Thoracic aorta (tissue), 2 donors: ENCODE measurements around the gene DLGAP1. TPM values are rescaled to one million over a fixed set of nuclear protein-coding genes. Genes with fewer than 3 reads are reported as not detected.

Experiments used
- ATAC-seq: fragments of 150-250 bp; one replicate; pipeline ENCODE4 v1.8.0; 2017; ENCODE audit warnings: low read depth; ENCODE audit not compliant: insufficient number of reproducible peaks, low FRiP score
- DNase-seq: peaks from one replicate; pipeline ENCODE4 v3.0.0-alpha.2; 2020; ENCODE audit warnings: low spot score
- H3K27ac ChIP-seq, 2 donors: fragments of 200-600 bp; sonication (generic); 1 replicate in 1 of 2; 2 replicates in 1 of 2; pipeline ENCODE4 v1.5.1; 2016; ENCODE audit warnings: mild to moderate bottlenecking in 2 of 2, moderate library complexity in 2 of 2
- H3K27me3 ChIP-seq: fragments of 200-600 bp; sonication (generic); replicated peaks from 2 replicates; pipeline ENCODE4 v1.6.0; 2016; ENCODE audit warnings: mild to moderate bottlenecking; ENCODE audit not compliant: insufficient read depth
- H3K36me3 ChIP-seq: fragments of 200-600 bp; sonication (generic); one replicate; pipeline ENCODE4 v1.5.1; 2016
- H3K4me1 ChIP-seq, 2 donors: fragments of 200-600 bp; sonication (generic); 1 replicate in 1 of 2; 2 replicates in 1 of 2; pipeline versions ENCODE4 v1.5.1 to v1.6.0; 2016; ENCODE audit warnings: low read depth in 2 of 2, mild to moderate bottlenecking in 1 of 2; ENCODE audit not compliant: control insufficient read depth in 1 of 2
- H3K4me3 ChIP-seq: fragments of 200-600 bp; sonication (generic); 2 replicates; pipeline ENCODE4 v1.5.1; 2016; ENCODE audit warnings: mild to moderate bottlenecking
- H3K9me3 ChIP-seq: fragments of 200-600 bp; sonication (generic); 2 replicates; pipeline ENCODE4 v1.5.1; 2016
- CTCF ChIP-seq: fragments of 200-600 bp; sonication (generic); IDR thresholded peaks from one replicate; pipeline ENCODE4 v1.5.1; 2019; ENCODE audit warnings: antibody characterized with exemption
- total RNA-seq, 2 donors: library from RNA; depleted of rRNA; stranded (reverse); fragments of >200 nt; gene quantifications; one replicate each; pipeline versions ENCODE4 v1.1.0 to v1.2.3, GENCODE V29; 2016

DLGAP1 gene
- total RNA-seq, 2 donors from 2014 or later = 7.3 to 19.0 TPM

GRCh38 chr18:3798032-3798431 is 657.1 kb downstream of the DLGAP1 start:
- DNase-seq (no peak), ATAC-seq (no peak)
- Histone ChIP-seq H3K9me3 (no peaks in the 10 kb centered on the region), H3K4me1 (no peaks in the 10 kb centered on the region), H3K36me3 (no peaks in the 10 kb centered on the region), H3K4me3 (no peak overlapping the region), H3K27ac (no peak overlapping the region), H3K27me3 (no peaks in the 10 kb centered on the region)
- no peak for TF ChIP-seq CTCF

GRCh38 chr18:3796434-3796833 is 658.7 kb downstream of the DLGAP1 start:
- Histone ChIP-seq H3K27me3 (no peaks in the 10 kb centered on the region), H3K4me3 (no peak overlapping the region), H3K27ac (no peak overlapping the region), H3K4me1 (no peaks in the 10 kb centered on the region), H3K9me3 (no peaks in the 10 kb centered on the region), H3K36me3 (no peaks in the 10 kb centered on the region)
- no peak for TF ChIP-seq CTCF
- DNase-seq = no peak
- ATAC-seq = no peak

GRCh38 chr18:3794537-3795348 is 660.4 kb downstream of the DLGAP1 start:
- no peak for ATAC-seq
- Histone ChIP-seq H3K4me3 (no peak overlapping the region), H3K36me3 (no peaks in the 10 kb centered on the region), H3K4me1 (no peaks in the 10 kb centered on the region), H3K27me3 (no peaks in the 10 kb centered on the region), H3K9me3 (no peaks in the 10 kb centered on the region), H3K27ac (no peak overlapping the region)
- TF ChIP-seq CTCF = no peak
- no peak for DNase-seq

- ATAC-seq (no peak), DNase-seq (no peak)
- TF ChIP-seq CTCF = no peak
- H3K4me1 ChIP-seq = no peaks in the 10 kb centered on the region
- H3K36me3 ChIP-seq = no peaks in the 10 kb centered on the region
- H3K27me3 ChIP-seq = no peaks in the 10 kb centered on the region
- no peak overlapping the region for H3K4me3 ChIP-seq
- no peaks in the 10 kb centered on the region for H3K9me3 ChIP-seq
- no peak overlapping the region for H3K27ac ChIP-seq
These were observed 661.6 kb downstream of the DLGAP1 start for GRCh38 chr18:3793545-3793944.

- no peak for ATAC-seq
These were observed 662.0 kb downstream of the DLGAP1 start for GRCh38 chr18:3793111-3793510.

More at GRCh38 chr18:3793111-3793510, 662.0 kb downstream of the DLGAP1 start:
- H3K4me3 ChIP-seq = no peak overlapping the region
- no peak overlapping the region for H3K27ac ChIP-seq
- H3K36me3 ChIP-seq = no peaks in the 10 kb centered on the region
- DNase-seq = no peak
- TF ChIP-seq CTCF = no peak
- no peaks in the 10 kb centered on the region for H3K4me1 ChIP-seq
- no peaks in the 10 kb centered on the region for H3K9me3 ChIP-seq
- no peaks in the 10 kb centered on the region for H3K27me3 ChIP-seq
